HL-60 (cell line): ENCODE data around the gene CSF1.

Experiments
- DNase-seq, 2 experiments: peaks; one replicate each; pipeline ENCODE4 v3.0.0-alpha.2; 2010 to 2020; ENCODE audit warnings: low read depth in 1 of 2, low spot score in 1 of 2
- H3K27ac ChIP-seq: fragments of 250-450 bp; sonication (Bioruptor Pico); replicated peaks from 2 replicates; pipeline ENCODE4 v1.5.1; 2020; ENCODE audit warnings: mild to moderate bottlenecking, moderate library complexity
- H3K27me3 ChIP-seq: fragments of 250-450 bp; sonication (Bioruptor Pico); 2 replicates; pipeline ENCODE4 v1.5.1; 2021; ENCODE audit warnings: mild to moderate bottlenecking, moderate library complexity; ENCODE audit not compliant: insufficient read depth, poor library complexity, severe bottlenecking
- H3K4me3 ChIP-seq: replicated peaks from 2 replicates; pipeline ENCODE4 v1.5.1; 2011; ENCODE audit warnings: mild to moderate bottlenecking, control low read depth, low read length; ENCODE audit not compliant: insufficient read depth
- GABPA ChIP-seq: IDR thresholded peaks from 2 replicates; pipeline ENCODE4 v1.6.1; 2012; ENCODE audit warnings: low read depth
- POLR2AphosphoS5 ChIP-seq: IDR thresholded peaks from 2 replicates; pipeline ENCODE4 v1.6.1; 2012; ENCODE audit warnings: low read depth
- SPI1 ChIP-seq: IDR thresholded peaks from 2 replicates; pipeline ENCODE4 v1.6.1; 2012; ENCODE audit warnings: low read depth, mild to moderate bottlenecking, borderline replicate concordance
- TF ChIP-seq, protein P1 (sequence below): IDR thresholded peaks from 2 replicates; pipeline ENCODE4 v1.6.1; 2012; ENCODE audit warnings: low read depth; ENCODE audit not compliant: insufficient replicate concordance
- TF ChIP-seq, protein P2 (sequence below): IDR thresholded peaks from one replicate; pipeline ENCODE4 v1.5.1; 2011; ENCODE audit warnings: low read length, control low read depth, inconsistent platforms; ENCODE audit not compliant: insufficient read depth

The CSF1 gene

DNA sequence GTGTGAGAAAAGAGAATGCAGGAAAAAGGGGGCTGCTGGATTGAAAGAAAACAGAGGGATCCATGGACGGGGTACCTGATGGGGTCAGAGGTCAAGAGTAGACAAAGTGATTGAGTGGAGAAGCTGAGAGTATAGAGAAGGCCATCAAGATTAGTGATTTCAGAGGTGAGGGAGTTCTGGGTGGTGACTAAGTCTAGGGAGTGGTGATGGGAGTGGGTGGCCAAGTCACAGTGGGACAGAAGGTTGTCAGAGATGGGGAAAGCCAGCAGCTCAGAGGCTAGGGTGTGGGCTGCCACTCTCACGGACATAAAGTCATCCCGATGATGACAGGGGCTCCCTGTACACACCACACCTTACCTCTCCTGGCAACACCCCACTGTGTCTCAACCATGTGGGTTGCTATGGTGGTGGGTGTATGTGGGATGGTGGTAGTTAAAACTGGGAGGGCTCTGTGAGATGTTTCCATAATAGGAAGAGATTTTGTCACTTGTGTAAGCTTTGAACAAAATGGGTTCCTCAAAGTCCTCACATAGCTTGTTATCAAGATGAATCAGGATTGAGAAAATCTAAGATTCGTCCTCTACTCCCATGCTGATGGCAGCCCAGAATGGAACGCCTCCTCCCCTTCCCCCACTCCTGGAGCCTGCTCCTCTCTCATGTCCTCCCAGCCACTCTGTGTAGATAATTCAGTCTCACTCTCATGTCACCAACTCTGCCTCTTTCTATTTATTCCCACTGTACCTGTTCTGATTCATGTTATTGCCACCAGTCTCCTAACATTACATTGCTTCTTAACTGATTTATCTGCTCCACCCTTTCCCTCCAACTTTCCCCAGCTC is 20.3 kb upstream of the CSF1 start:
- no peak for DNase-seq
- Histone ChIP-seq H3K27ac (no peak overlapping the region), H3K27me3 (no peaks in the 10 kb centered on the region), H3K4me3 (no peak overlapping the region)
- TF ChIP-seq, protein P1, sequence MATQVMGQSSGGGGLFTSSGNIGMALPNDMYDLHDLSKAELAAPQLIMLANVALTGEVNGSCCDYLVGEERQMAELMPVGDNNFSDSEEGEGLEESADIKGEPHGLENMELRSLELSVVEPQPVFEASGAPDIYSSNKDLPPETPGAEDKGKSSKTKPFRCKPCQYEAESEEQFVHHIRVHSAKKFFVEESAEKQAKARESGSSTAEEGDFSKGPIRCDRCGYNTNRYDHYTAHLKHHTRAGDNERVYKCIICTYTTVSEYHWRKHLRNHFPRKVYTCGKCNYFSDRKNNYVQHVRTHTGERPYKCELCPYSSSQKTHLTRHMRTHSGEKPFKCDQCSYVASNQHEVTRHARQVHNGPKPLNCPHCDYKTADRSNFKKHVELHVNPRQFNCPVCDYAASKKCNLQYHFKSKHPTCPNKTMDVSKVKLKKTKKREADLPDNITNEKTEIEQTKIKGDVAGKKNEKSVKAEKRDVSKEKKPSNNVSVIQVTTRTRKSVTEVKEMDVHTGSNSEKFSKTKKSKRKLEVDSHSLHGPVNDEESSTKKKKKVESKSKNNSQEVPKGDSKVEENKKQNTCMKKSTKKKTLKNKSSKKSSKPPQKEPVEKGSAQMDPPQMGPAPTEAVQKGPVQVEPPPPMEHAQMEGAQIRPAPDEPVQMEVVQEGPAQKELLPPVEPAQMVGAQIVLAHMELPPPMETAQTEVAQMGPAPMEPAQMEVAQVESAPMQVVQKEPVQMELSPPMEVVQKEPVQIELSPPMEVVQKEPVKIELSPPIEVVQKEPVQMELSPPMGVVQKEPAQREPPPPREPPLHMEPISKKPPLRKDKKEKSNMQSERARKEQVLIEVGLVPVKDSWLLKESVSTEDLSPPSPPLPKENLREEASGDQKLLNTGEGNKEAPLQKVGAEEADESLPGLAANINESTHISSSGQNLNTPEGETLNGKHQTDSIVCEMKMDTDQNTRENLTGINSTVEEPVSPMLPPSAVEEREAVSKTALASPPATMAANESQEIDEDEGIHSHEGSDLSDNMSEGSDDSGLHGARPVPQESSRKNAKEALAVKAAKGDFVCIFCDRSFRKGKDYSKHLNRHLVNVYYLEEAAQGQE, result no peak
- TF ChIP-seq SPI1 (no peak), GABPA (no peak), POLR2AphosphoS5 (no peak)
- TF ChIP-seq, protein P2, sequence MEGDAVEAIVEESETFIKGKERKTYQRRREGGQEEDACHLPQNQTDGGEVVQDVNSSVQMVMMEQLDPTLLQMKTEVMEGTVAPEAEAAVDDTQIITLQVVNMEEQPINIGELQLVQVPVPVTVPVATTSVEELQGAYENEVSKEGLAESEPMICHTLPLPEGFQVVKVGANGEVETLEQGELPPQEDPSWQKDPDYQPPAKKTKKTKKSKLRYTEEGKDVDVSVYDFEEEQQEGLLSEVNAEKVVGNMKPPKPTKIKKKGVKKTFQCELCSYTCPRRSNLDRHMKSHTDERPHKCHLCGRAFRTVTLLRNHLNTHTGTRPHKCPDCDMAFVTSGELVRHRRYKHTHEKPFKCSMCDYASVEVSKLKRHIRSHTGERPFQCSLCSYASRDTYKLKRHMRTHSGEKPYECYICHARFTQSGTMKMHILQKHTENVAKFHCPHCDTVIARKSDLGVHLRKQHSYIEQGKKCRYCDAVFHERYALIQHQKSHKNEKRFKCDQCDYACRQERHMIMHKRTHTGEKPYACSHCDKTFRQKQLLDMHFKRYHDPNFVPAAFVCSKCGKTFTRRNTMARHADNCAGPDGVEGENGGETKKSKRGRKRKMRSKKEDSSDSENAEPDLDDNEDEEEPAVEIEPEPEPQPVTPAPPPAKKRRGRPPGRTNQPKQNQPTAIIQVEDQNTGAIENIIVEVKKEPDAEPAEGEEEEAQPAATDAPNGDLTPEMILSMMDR, result no peak

DNA sequence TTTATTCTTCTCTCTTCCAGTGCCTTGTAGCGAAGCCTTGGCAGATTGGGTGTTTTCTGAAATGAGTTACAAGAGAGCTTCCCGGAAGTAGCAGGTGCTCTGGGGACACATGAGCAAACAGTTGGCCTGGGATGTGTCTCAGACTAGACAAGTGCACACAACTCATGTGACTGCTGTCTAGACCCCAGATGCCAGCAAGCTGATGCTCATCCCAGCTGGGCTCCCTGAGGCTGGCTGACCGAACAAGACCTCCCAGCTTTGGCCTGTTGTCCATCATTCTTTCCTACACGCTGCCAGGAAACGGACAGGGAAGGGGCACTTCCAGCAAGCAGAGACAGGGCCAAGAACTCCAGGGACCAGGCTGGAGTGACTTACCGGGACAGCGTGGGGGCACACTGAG is 18.7 kb upstream of the CSF1 start:
- no peak overlapping the region for H3K27ac ChIP-seq
- no peak for DNase-seq
- TF ChIP-seq GABPA (no peak), SPI1 (no peak), POLR2AphosphoS5 (no peak)
- TF ChIP-seq, protein P2, result no peak
- H3K27me3 ChIP-seq, result no peaks in the 10 kb centered on the region
- H3K4me3 ChIP-seq, result no peak overlapping the region

DNA sequence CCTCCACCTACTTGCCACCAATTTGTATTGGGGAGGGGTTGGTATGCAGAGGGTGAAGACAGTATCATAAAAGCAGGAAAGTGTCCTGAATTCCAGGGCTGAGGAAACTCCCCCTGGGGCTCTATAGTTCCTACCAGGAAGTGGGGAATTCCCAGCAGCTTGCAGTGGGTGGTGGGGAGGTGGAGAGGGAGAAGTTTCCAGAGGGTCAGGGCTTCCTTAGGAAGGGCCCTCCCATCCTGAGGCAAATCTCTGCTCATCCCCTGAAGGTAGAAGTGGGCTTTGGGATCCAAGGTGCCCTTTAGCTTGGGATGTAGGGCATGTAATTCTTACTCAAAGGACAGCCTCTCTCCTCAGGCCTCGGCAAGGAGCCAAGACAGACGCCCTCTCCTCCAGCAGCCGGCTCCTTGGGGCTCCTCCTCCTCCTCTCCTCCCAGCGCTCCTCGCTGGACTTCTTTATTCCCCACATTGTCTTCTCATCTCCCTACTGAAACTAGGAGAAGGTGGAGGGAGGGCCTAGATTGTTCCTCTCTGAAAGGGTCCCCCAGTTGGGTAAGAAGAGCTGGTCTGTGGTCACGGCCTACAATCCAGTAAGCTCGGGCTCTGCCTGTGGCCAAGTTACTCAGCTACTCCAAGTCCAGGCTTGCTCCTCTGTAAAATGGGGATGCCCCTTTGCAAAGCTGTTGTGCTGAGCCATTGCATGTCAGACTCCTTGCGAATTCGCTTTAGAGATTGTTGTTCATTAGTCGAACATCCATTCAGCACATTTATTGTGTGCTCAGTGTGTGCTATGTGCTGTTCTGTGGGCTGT is 17.9 kb upstream of the CSF1 start:
- no peak for DNase-seq
- TF ChIP-seq, protein P2, result no peak
- TF ChIP-seq, protein P1, result no peak
- no peak overlapping the region for H3K27ac ChIP-seq
- H3K27me3 ChIP-seq, result no peaks in the 10 kb centered on the region
- no peak overlapping the region for H3K4me3 ChIP-seq
